Measurements from ENCODE around the gene KBTBD6. TPM values are rescaled to one million over a fixed set of nuclear protein-coding genes. Genes with fewer than 3 reads are reported as not detected.
"Not testable (repeated sequence)": the region's sequence is repeated elsewhere in the genome, so short reads cannot be mapped to it uniquely, and the experiment has no call there.

KBTBD6 gene, protein sequence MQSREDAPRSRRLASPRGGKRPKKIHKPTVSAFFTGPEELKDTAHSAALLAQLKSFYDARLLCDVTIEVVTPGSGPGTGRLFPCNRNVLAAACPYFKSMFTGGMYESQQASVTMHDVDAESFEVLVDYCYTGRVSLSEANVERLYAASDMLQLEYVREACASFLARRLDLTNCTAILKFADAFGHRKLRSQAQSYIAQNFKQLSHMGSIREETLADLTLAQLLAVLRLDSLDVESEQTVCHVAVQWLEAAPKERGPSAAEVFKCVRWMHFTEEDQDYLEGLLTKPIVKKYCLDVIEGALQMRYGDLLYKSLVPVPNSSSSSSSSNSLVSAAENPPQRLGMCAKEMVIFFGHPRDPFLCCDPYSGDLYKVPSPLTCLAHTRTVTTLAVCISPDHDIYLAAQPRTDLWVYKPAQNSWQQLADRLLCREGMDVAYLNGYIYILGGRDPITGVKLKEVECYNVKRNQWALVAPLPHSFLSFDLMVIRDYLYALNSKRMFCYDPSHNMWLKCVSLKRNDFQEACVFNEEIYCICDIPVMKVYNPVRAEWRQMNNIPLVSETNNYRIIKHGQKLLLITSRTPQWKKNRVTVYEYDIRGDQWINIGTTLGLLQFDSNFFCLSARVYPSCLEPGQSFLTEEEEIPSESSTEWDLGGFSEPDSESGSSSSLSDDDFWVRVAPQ
- total RNA-seq: 5.7 TPM
- long read RNA-seq, full-length matches to known transcripts: 16 of 16 reads
- long read RNA-seq, partial matches to known transcripts: 0 of 16 reads
- long read RNA-seq, other reads (novel, unspliced or antisense): 0 of 16 reads

GRCh38 chr13:41132512-41133152 is at the start of gene KBTBD6:
Gene KBTBD6, minus strand, starts transcription at chr13:41132802. Its CDS starts 291 bp downstream, at chr13:41132511.
- ATAC-seq (peak; percentile 100), DNase-seq (peak; percentile 98)
- Histone ChIP-seq H3K36me3 (no peaks in the 10 kb centered on the region), H3K27me3 (no peaks in the 10 kb centered on the region), H3K4me1 (peaks cover 26% of the 10 kb centered on the region), H3K9me3 (no peaks in the 10 kb centered on the region), H3K4me3 (peak within 1 kb of the TSS; percentile 79), H3K27ac (peak within 1 kb of the TSS; percentile 65)
- TF ChIP-seq, protein P1, sequence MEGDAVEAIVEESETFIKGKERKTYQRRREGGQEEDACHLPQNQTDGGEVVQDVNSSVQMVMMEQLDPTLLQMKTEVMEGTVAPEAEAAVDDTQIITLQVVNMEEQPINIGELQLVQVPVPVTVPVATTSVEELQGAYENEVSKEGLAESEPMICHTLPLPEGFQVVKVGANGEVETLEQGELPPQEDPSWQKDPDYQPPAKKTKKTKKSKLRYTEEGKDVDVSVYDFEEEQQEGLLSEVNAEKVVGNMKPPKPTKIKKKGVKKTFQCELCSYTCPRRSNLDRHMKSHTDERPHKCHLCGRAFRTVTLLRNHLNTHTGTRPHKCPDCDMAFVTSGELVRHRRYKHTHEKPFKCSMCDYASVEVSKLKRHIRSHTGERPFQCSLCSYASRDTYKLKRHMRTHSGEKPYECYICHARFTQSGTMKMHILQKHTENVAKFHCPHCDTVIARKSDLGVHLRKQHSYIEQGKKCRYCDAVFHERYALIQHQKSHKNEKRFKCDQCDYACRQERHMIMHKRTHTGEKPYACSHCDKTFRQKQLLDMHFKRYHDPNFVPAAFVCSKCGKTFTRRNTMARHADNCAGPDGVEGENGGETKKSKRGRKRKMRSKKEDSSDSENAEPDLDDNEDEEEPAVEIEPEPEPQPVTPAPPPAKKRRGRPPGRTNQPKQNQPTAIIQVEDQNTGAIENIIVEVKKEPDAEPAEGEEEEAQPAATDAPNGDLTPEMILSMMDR (IDR thresholded peaks at IDR 0.05): no peak
- intact Hi-C loops (cut with DNase I): no loop called here

DNA sequence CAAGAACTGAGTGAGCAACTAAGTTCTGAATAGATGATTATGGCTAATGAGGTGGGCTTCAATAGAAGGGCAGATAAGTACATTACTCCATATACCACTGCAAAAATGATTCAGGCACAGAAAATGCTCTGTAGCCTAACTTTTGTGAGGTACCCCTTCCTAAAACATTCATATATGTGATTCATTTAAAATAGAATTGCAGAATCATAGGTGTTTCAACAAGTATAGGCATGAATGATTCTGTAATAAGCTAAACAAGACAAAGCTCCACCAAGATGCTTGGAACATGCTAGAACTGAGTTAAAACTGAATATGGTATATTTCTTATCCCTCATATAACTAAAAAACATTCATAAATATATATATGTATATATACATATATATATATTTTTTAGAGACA is 49.6 kb upstream of the KBTBD6 start:
- Histone ChIP-seq H3K9me3 (no peaks in the 10 kb centered on the region), H3K4me1 (no peaks in the 10 kb centered on the region), H3K27me3 (no peaks in the 10 kb centered on the region), H3K27ac (no peak overlapping the region), H3K4me3 (no peak overlapping the region), H3K36me3 (no peaks in the 10 kb centered on the region)
- DNase-seq: no peak
- ATAC-seq: no peak
- TF ChIP-seq, protein P1 (IDR thresholded peaks at IDR 0.05): no peak
- intact Hi-C loops (cut with DNase I): no loop called here

- Histone ChIP-seq H3K4me1 (no peaks in the 10 kb centered on the region), H3K27ac (no peak overlapping the region), H3K27me3 (no peaks in the 10 kb centered on the region), H3K9me3 (peaks cover 9% of the 10 kb centered on the region), H3K4me3 (no peak overlapping the region), H3K36me3 (no peaks in the 10 kb centered on the region)
- TF ChIP-seq, protein P1 (IDR thresholded peaks at IDR 0.05): no peak
- ATAC-seq (no peak), DNase-seq (no peak)
- intact Hi-C loops (cut with DNase I): no loop called here
Measured at GRCh38 chr13:41179593-41180250, 47.1 kb upstream of the KBTBD6 start.

GRCh38 chr13:41178040-41178439 is 45.4 kb upstream of the KBTBD6 start:
- DNase-seq: no peak
- no peaks in the 10 kb centered on the region for H3K27me3 ChIP-seq
- ATAC-seq: peak; percentile 25
- intact Hi-C loops (cut with DNase I): no loop called here
- no peak overlapping the region for H3K4me3 ChIP-seq
- H3K4me1 ChIP-seq: no peaks in the 10 kb centered on the region
- H3K27ac ChIP-seq: peak overlapping the region; percentile 55
- TF ChIP-seq, protein P1 (IDR thresholded peaks at IDR 0.05): no peak
- H3K9me3 ChIP-seq: peaks cover 9% of the 10 kb centered on the region
- H3K36me3 ChIP-seq: no peaks in the 10 kb centered on the region

GRCh38 chr13:41177616-41178015 is 45.0 kb upstream of the KBTBD6 start:
- Histone ChIP-seq H3K4me3 (no peak overlapping the region), H3K9me3 (peaks cover 9% of the 10 kb centered on the region), H3K27me3 (no peaks in the 10 kb centered on the region), H3K36me3 (no peaks in the 10 kb centered on the region), H3K4me1 (no peaks in the 10 kb centered on the region), H3K27ac (peak overlapping the region; percentile 55)
- TF ChIP-seq, protein P1 (IDR thresholded peaks at IDR 0.05): no peak
- ATAC-seq (peak; percentile 36), DNase-seq (no peak)
- intact Hi-C loops (cut with DNase I): no loop called here

DNA sequence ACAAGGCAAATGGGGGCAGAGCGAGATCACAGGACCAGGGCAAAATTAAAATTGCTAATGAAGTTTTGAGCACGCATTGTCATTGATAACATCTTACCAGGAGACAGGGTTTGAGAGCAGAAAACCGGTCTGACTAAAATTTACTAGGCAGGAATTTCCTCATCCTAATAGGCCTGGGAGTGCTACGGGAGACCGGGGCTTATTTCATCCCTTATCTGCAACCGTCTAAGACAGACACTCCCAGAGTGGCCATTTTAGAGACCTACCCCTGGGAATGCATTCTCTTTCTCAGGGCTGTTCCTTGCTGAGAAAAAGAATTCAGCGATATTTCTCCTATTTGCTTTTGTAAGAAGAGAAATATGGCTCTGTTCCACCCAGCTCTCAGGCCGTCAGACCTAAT is 43.0 kb upstream of the KBTBD6 start:
- H3K4me3 ChIP-seq; ATAC-seq; DNase-seq; H3K9me3 ChIP-seq; intact Hi-C loops (cut with DNase I); H3K27me3 ChIP-seq; H3K27ac ChIP-seq; H3K36me3 ChIP-seq; H3K4me1 ChIP-seq: not testable (repeated sequence)

Measured in upper lobe of right lung (tissue), 1 donor.